ENCODE measurements around the gene LMO7. TPM values are rescaled to one million over a fixed set of nuclear protein-coding genes. Genes with fewer than 3 reads are reported as not detected.

LMO7 gene
- total RNA-seq, 2 donors from 2014 or later: 118 to 193 TPM

GRCh38 chr13:75748874-75749273, 112.7 kb downstream of the LMO7 start:
- intact Hi-C loops (cut with DNase I): no loop called here
- H3K27me3 ChIP-seq: no peaks in the 10 kb centered on the region

DNA sequence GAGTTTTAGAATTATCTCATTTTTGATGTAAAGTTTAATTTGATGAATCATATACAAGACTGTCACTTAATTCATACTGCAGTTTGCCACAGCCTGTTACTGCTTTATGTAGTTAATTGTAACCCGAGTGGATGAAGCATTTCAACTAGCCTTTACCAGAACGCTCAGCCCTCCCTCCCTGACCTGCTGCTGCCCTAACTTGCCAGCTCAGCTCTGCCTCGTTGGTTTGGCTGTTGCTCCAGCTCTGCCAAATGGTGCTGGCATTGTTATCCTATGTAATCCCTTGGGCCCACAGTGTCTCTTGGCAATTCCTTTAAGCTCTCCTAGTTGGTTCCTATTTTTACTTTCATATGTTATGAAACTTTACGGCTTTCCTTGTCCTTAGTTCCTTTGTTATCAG, 113.3 kb downstream of the LMO7 start:
- H3K27me3 ChIP-seq: no peaks in the 10 kb centered on the region
- H3K4me1 ChIP-seq: no peaks in the 10 kb centered on the region
- H3K4me3 ChIP-seq: no peak overlapping the region
- no peaks in the 10 kb centered on the region for H3K9me3 ChIP-seq
- no peaks in the 10 kb centered on the region for H3K36me3 ChIP-seq
- H3K27ac ChIP-seq: no peak overlapping the region
- no peak for DNase-seq
- intact Hi-C loops (cut with DNase I): no loop called here
- H3K9ac ChIP-seq (ENCODE audit: low read depth in 2 of 2, low read length in 2 of 2): no peak overlapping the region
- TF ChIP-seq, protein P1, sequence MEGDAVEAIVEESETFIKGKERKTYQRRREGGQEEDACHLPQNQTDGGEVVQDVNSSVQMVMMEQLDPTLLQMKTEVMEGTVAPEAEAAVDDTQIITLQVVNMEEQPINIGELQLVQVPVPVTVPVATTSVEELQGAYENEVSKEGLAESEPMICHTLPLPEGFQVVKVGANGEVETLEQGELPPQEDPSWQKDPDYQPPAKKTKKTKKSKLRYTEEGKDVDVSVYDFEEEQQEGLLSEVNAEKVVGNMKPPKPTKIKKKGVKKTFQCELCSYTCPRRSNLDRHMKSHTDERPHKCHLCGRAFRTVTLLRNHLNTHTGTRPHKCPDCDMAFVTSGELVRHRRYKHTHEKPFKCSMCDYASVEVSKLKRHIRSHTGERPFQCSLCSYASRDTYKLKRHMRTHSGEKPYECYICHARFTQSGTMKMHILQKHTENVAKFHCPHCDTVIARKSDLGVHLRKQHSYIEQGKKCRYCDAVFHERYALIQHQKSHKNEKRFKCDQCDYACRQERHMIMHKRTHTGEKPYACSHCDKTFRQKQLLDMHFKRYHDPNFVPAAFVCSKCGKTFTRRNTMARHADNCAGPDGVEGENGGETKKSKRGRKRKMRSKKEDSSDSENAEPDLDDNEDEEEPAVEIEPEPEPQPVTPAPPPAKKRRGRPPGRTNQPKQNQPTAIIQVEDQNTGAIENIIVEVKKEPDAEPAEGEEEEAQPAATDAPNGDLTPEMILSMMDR (IDR thresholded peaks at IDR 0.05): no peak

More at GRCh38 chr13:75748874-75749273, 112.7 kb downstream of the LMO7 start:
- H3K4me3 ChIP-seq: no peak overlapping the region
- no peaks in the 10 kb centered on the region for H3K9me3 ChIP-seq
- no peaks in the 10 kb centered on the region for H3K36me3 ChIP-seq
- H3K27ac ChIP-seq: no peak overlapping the region
- no peak overlapping the region for H3K9ac ChIP-seq (ENCODE audit: low read depth in 2 of 2, low read length in 2 of 2)
- H3K4me1 ChIP-seq: no peaks in the 10 kb centered on the region
- no peak for DNase-seq
- TF ChIP-seq, protein P1 (IDR thresholded peaks at IDR 0.05): no peak

- TF ChIP-seq, protein P1 (IDR thresholded peaks at IDR 0.05): no peak
- no peaks in the 10 kb centered on the region for H3K4me1 ChIP-seq
- no peaks in the 10 kb centered on the region for H3K27me3 ChIP-seq
- H3K9me3 ChIP-seq: no peaks in the 10 kb centered on the region
- no peak overlapping the region for H3K4me3 ChIP-seq
- intact Hi-C loops (cut with DNase I): no loop called here
- no peak for DNase-seq
- H3K27ac ChIP-seq: no peak overlapping the region
- no peaks in the 10 kb centered on the region for H3K36me3 ChIP-seq
- no peak overlapping the region for H3K9ac ChIP-seq (ENCODE audit: low read depth in 2 of 2, low read length in 2 of 2)
Observed at GRCh38 chr13:75751350-75751749, 115.2 kb downstream of the LMO7 start.

- intact Hi-C loops (cut with DNase I): no loop called here
- TF ChIP-seq, protein P1 (IDR thresholded peaks at IDR 0.05): no peak
- Histone ChIP-seq H3K9me3 (no peaks in the 10 kb centered on the region), H3K27ac (no peak overlapping the region), H3K36me3 (no peaks in the 10 kb centered on the region), H3K4me1 (no peaks in the 10 kb centered on the region), H3K4me3 (no peak overlapping the region), H3K27me3 (no peaks in the 10 kb centered on the region), H3K9ac (ENCODE audit: low read depth in 2 of 2, low read length in 2 of 2) (no peak overlapping the region)
- no peak for DNase-seq
Observed at GRCh38 chr13:75752826-75753225, 116.7 kb downstream of the LMO7 start.

DNA sequence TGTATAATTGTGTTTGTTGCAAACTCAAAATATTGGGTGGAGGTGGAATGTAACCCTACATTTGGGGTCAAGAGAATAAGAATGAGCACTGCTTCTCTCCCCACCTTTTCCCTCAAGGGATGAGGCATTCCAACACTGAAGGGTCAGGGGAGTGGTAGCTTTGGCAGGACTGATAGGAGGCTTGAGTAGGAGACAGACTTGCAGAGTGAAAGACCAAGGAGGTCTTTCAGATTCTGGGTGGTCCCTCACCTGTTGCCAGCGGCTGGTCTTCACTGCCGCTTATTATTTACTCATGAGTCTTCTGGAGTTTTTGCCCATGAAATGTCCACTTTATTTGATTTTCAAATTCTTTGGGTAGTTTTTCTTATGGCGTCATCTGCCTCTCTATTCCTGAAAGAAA, 118.8 kb downstream of the LMO7 start:
- no peaks in the 10 kb centered on the region for H3K27me3 ChIP-seq
- intact Hi-C loops (cut with DNase I): no loop called here
- H3K36me3 ChIP-seq: no peaks in the 10 kb centered on the region
- H3K27ac ChIP-seq: no peak overlapping the region
- H3K4me3 ChIP-seq: no peak overlapping the region
- no peak for DNase-seq
- TF ChIP-seq, protein P1 (IDR thresholded peaks at IDR 0.05): no peak
- H3K9me3 ChIP-seq: no peaks in the 10 kb centered on the region
- no peak overlapping the region for H3K9ac ChIP-seq (ENCODE audit: low read depth in 2 of 2, low read length in 2 of 2)
- no peaks in the 10 kb centered on the region for H3K4me1 ChIP-seq

- intact Hi-C loops (cut with DNase I): no loop called here
- H3K9ac ChIP-seq (ENCODE audit: low read depth in 2 of 2, low read length in 2 of 2): no peak overlapping the region
- no peaks in the 10 kb centered on the region for H3K36me3 ChIP-seq
- TF ChIP-seq, protein P1 (IDR thresholded peaks at IDR 0.05): no peak
- H3K9me3 ChIP-seq: no peaks in the 10 kb centered on the region
- DNase-seq: no peak
- no peak overlapping the region for H3K27ac ChIP-seq
- no peaks in the 10 kb centered on the region for H3K4me1 ChIP-seq
- H3K27me3 ChIP-seq: no peaks in the 10 kb centered on the region
- no peak overlapping the region for H3K4me3 ChIP-seq
Observed at GRCh38 chr13:75757336-75757735, 121.2 kb downstream of the LMO7 start.

All from colonic mucosa (tissue), 4 donors.